WTC11 (cell line): Measurements from ENCODE around the gene DTNB. TPM values are rescaled to one million over a fixed set of nuclear protein-coding genes. Genes with fewer than 3 reads are reported as not detected.

ENCODE experiments used
- ATAC-seq: fragments of 200-7000 bp; cut with Tn5 transposase; 2 replicates; pipeline ENCODE4 v1.10.0; 2021; ENCODE audit warnings: mild to moderate bottlenecking, moderate library complexity
- CTCF ChIA-PET: fragments of 300-600 bp; sonication (Branson Sonifier 250); formaldehyde crosslinking; loops from one replicate; lab custom pipeline; 2021; ENCODE audit warnings: antibody characterized with exemption; lab: Charles Lee
- POLR2A ChIA-PET: fragments of 350-600 bp; sonication (Branson Sonifier 250); formaldehyde crosslinking; loops from one replicate; lab custom pipeline; 2021; ENCODE audit warnings: antibody characterized with exemption; lab: Charles Lee
- DNase-seq: peaks from one replicate; pipeline ENCODE4 v3.0.0; 2021; ENCODE audit warnings: low spot score
- H3K27ac Mint-ChIP-seq: 2 replicates; pipeline ENCODE4 v1.8.0; 2021; ENCODE audit warnings: mixed read lengths
- H3K27me3 Mint-ChIP-seq: 2 replicates; pipeline ENCODE4 v1.8.0; 2021; ENCODE audit warnings: low read depth, mild to moderate bottlenecking, moderate library complexity, mixed read lengths
- H3K36me3 Mint-ChIP-seq: 2 replicates; pipeline ENCODE4 v1.8.0; 2021; ENCODE audit warnings: mixed read lengths
- H3K4me1 Mint-ChIP-seq: 2 replicates; pipeline ENCODE4 v1.8.0; 2022; ENCODE audit warnings: mixed read lengths
- H3K4me3 Mint-ChIP-seq: 2 replicates; pipeline ENCODE4 v1.8.0; 2021; ENCODE audit warnings: mild to moderate bottlenecking, moderate library complexity, mixed read lengths
- H3K9me3 Mint-ChIP-seq: 2 replicates; pipeline ENCODE4 v1.8.0; 2021; ENCODE audit warnings: mixed read lengths
- ATF1 ChIP-seq: sonication (generic); formaldehyde crosslinking; IDR thresholded peaks from 2 replicates; pipeline ENCODE4 v1.8.1; 2023; ENCODE audit warnings: mild to moderate bottlenecking, moderate library complexity, missing genetic modification reagents
- ELF4 ChIP-seq: sonication (generic); formaldehyde crosslinking; IDR thresholded peaks from 2 replicates; pipeline ENCODE4 v1.8.1; 2022; ENCODE audit warnings: low read depth, mild to moderate bottlenecking, moderate library complexity, missing genetic modification reagents
- FOXP1 ChIP-seq: sonication (generic); formaldehyde crosslinking; IDR thresholded peaks from 2 replicates; pipeline ENCODE4 v1.8.0; 2022; ENCODE audit warnings: missing genetic modification reagents, mild to moderate bottlenecking, moderate library complexity, borderline replicate concordance
- HMGA2 ChIP-seq: fragments of 250-450 bp; sonication (Bioruptor Pico); IDR thresholded peaks from 2 replicates; pipeline ENCODE4 v1.4.0; 2021; ENCODE audit warnings: mild to moderate bottlenecking, moderate library complexity
- JUN ChIP-seq: sonication (generic); formaldehyde crosslinking; IDR thresholded peaks from 2 replicates; pipeline ENCODE4 v1.8.0; 2023; ENCODE audit warnings: mild to moderate bottlenecking, missing genetic modification reagents
- RELA ChIP-seq: sonication (generic); formaldehyde crosslinking; IDR thresholded peaks from 2 replicates; pipeline ENCODE4 v1.8.1; 2022; ENCODE audit warnings: missing genetic modification reagents, mild to moderate bottlenecking, borderline replicate concordance
- SP1 ChIP-seq: sonication (generic); formaldehyde crosslinking; conservative IDR thresholded peaks from 2 replicates; pipeline ENCODE4 v1.8.1; 2022; ENCODE audit warnings: missing genetic modification reagents
- ZNF232 ChIP-seq: sonication (generic); formaldehyde crosslinking; IDR thresholded peaks from 2 replicates; pipeline ENCODE4 v1.8.0; 2022; ENCODE audit warnings: mild to moderate bottlenecking, missing genetic modification reagents
- ZNF416 ChIP-seq: fragments of 250-450 bp; sonication (Bioruptor Pico); IDR thresholded peaks from 2 replicates; pipeline ENCODE4 v1.9.0; 2021; ENCODE audit warnings: mild to moderate bottlenecking, inconsistent platforms
- ZNF423 ChIP-seq: fragments of 250-450 bp; sonication (Bioruptor Pico); IDR thresholded peaks from 2 replicates; pipeline ENCODE4 v2.1.2; 2022; ENCODE audit warnings: mild to moderate bottlenecking, moderate library complexity
- total RNA-seq: library from RNA; stranded (reverse); gene quantifications from 3 replicates; pipeline ENCODE4 v1.2.3, GENCODE V29; 2021
- TF ChIP-seq, protein P1 (sequence below): sonication (generic); formaldehyde crosslinking; IDR thresholded peaks from 2 replicates; pipeline ENCODE4 v1.8.0; 2022; ENCODE audit warnings: missing genetic modification reagents
- TF ChIP-seq, protein P2 (sequence below): sonication (generic); formaldehyde crosslinking; IDR thresholded peaks from 2 replicates; pipeline ENCODE4 v1.8.0; 2022; ENCODE audit warnings: mild to moderate bottlenecking, missing genetic modification reagents
- TF ChIP-seq, protein P3 (sequence below): fragments of 200-600 bp; IDR thresholded peaks from 2 replicates; pipeline ENCODE4 v1.8.0; 2022; ENCODE audit warnings: antibody characterized with exemption
- TF ChIP-seq, protein P4 (sequence below): sonication (generic); formaldehyde crosslinking; IDR thresholded peaks from 2 replicates; pipeline ENCODE4 v1.8.1; 2022; ENCODE audit warnings: low read depth, mild to moderate bottlenecking, moderate library complexity, missing genetic modification reagents, borderline replicate concordance

DTNB gene
- total RNA-seq, 1 experiment from 2014 or later, result 39.9 TPM

DNA sequence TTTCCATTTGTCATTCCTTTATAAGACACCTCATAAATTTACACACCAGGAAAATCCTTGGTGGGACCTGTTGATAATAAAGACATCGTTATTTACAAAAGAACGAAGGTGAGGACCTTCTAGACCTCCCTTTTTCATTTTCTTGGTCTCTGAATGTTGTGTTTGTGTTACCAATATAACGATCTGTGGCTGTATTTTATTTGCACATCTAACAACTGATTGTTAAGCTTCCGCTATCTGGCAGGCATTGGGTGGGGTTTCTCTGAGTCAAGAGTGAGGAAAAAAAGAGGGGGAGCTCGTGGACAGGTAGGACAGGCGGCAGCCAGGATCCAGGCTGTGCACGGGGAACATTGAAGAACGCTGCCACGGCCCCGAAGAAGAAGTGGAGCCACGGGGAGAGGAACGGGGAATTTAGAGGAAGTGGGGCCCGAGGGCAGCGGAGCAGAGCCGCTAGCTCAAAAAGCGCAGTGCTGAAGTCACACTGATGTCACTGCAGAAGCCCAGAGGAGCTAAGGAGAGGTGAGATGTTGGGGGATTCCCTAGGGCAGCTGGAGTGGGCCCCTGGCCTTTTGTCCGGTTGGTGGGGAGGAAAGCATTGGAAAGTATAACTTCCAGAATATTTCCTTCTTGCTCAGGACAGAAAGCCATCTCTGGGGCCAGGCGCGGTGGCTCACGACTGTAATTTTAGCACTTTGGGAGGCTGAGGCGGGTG is 310.8 kb downstream of the DTNB start:
- DNase-seq, result no peak
- Mint-ChIP-seq H3K27ac (no peak overlapping the region), H3K27me3 (peaks cover 69% of the 10 kb centered on the region), H3K36me3 (no peaks in the 10 kb centered on the region), H3K4me1 (peaks cover 10% of the 10 kb centered on the region), H3K9me3 (0 out of 2 replicates have a peak, but pooled peaks cover 7% of the 10 kb centered on the region), H3K4me3 (peak overlapping the region; percentile 56)
- ATAC-seq, result no peak
- ChIA-PET CTCF (interaction anchor here (0.5 to 2.8 kb wide), 86 partner anchors 10 to 620 kb away, joined by 3 to 75 read pairs (median 4); partner anchors contain the start of genes ASXL2, DNMT3A and KIF3C), POLR2A (interaction anchor here (1.0 kb wide), 1 partner anchor 20 kb away, joined by 3 read pairs; no protein-coding TSS in a partner anchor)
- no peak for TF ChIP-seq RELA
- TF ChIP-seq, protein P1, sequence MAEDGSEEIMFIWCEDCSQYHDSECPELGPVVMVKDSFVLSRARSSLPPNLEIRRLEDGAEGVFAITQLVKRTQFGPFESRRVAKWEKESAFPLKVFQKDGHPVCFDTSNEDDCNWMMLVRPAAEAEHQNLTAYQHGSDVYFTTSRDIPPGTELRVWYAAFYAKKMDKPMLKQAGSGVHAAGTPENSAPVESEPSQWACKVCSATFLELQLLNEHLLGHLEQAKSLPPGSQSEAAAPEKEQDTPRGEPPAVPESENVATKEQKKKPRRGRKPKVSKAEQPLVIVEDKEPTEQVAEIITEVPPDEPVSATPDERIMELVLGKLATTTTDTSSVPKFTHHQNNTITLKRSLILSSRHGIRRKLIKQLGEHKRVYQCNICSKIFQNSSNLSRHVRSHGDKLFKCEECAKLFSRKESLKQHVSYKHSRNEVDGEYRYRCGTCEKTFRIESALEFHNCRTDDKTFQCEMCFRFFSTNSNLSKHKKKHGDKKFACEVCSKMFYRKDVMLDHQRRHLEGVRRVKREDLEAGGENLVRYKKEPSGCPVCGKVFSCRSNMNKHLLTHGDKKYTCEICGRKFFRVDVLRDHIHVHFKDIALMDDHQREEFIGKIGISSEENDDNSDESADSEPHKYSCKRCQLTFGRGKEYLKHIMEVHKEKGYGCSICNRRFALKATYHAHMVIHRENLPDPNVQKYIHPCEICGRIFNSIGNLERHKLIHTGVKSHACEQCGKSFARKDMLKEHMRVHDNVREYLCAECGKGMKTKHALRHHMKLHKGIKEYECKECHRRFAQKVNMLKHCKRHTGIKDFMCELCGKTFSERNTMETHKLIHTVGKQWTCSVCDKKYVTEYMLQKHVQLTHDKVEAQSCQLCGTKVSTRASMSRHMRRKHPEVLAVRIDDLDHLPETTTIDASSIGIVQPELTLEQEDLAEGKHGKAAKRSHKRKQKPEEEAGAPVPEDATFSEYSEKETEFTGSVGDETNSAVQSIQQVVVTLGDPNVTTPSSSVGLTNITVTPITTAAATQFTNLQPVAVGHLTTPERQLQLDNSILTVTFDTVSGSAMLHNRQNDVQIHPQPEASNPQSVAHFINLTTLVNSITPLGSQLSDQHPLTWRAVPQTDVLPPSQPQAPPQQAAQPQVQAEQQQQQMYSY (CRISPR knock-in tag), result 0 out of 2 replicates have a peak, but pooled peaks have one; percentile 42

DNA sequence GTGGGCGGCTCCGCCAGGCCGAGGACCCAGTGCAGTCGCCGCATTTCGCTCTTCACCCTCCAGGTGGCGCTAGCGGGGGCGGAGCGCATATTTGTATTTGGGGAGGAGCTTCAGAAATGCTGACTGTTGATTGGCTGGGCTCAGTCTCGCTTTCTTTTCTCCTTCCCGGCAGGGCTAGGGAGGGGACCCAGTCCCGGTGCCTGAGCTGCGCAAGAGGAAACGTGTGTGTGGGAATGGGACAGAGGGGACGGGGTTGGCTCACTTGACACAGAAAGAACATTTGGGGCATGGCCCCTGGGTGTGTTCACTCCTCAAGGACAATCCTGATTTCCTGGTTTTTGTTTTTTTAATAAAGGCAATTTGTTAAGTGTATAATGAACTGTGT is 311.3 kb downstream of the DTNB start:
- ATAC-seq (peak; percentile 97), DNase-seq (peak; percentile 98)
- Mint-ChIP-seq H3K27ac (no peak overlapping the region), H3K4me3 (peak overlapping the region; percentile 56), H3K27me3 (peaks cover 68% of the 10 kb centered on the region), H3K4me1 (peaks cover 10% of the 10 kb centered on the region), H3K9me3 (0 out of 2 replicates have a peak, but pooled peaks cover 7% of the 10 kb centered on the region), H3K36me3 (no peaks in the 10 kb centered on the region)
- CTCF ChIA-PET, result interaction anchor here (0.5 to 2.8 kb wide), 85 partner anchors 11 to 620 kb away, joined by 3 to 75 read pairs (median 4); partner anchors contain the start of genes ASXL2, DNMT3A and KIF3C
- TF ChIP-seq ZNF232, result peak; percentile 61; the same call in 1 of the 2 replicates
- TF ChIP-seq FOXP1 (CRISPR knock-in tag), result no peak
- TF ChIP-seq, protein P2, sequence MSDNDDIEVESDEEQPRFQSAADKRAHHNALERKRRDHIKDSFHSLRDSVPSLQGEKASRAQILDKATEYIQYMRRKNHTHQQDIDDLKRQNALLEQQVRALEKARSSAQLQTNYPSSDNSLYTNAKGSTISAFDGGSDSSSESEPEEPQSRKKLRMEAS (CRISPR knock-in tag), result peak; percentile 40; the same call in 1 of the 2 replicates
- no peak for TF ChIP-seq HMGA2 (CRISPR knock-in tag)
- TF ChIP-seq SP1 (CRISPR knock-in tag), result peak; percentile 96
- TF ChIP-seq, protein P3, sequence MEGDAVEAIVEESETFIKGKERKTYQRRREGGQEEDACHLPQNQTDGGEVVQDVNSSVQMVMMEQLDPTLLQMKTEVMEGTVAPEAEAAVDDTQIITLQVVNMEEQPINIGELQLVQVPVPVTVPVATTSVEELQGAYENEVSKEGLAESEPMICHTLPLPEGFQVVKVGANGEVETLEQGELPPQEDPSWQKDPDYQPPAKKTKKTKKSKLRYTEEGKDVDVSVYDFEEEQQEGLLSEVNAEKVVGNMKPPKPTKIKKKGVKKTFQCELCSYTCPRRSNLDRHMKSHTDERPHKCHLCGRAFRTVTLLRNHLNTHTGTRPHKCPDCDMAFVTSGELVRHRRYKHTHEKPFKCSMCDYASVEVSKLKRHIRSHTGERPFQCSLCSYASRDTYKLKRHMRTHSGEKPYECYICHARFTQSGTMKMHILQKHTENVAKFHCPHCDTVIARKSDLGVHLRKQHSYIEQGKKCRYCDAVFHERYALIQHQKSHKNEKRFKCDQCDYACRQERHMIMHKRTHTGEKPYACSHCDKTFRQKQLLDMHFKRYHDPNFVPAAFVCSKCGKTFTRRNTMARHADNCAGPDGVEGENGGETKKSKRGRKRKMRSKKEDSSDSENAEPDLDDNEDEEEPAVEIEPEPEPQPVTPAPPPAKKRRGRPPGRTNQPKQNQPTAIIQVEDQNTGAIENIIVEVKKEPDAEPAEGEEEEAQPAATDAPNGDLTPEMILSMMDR, result peak; percentile 85
- TF ChIP-seq ZNF423 (CRISPR knock-in tag), result no peak
- no peak for TF ChIP-seq ELF4
- TF ChIP-seq ZNF416 (CRISPR knock-in tag), result no peak
- TF ChIP-seq, protein P1 (CRISPR knock-in tag), result peak; percentile 65
- no peak for TF ChIP-seq JUN (CRISPR knock-in tag)
- TF ChIP-seq ATF1, result no peak
- TF ChIP-seq, protein P4, sequence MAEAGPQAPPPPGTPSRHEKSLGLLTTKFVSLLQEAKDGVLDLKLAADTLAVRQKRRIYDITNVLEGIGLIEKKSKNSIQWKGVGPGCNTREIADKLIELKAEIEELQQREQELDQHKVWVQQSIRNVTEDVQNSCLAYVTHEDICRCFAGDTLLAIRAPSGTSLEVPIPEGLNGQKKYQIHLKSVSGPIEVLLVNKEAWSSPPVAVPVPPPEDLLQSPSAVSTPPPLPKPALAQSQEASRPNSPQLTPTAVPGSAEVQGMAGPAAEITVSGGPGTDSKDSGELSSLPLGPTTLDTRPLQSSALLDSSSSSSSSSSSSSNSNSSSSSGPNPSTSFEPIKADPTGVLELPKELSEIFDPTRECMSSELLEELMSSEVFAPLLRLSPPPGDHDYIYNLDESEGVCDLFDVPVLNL (CRISPR knock-in tag), result no peak
- POLR2A ChIA-PET, result interaction anchor here (1.0 kb wide), 1 partner anchor 19 kb away, joined by 3 read pairs; no protein-coding TSS in a partner anchor
